SH-SY5Y (cell line): ENCODE data around the gene MPDU1.

Experiments
- GATA2 ChIP-seq: IDR thresholded peaks from 2 replicates; pipeline ENCODE4 v1.6.1; 2011; ENCODE audit warnings: mild to moderate bottlenecking, low read depth, low read length
- GATA3 ChIP-seq: IDR thresholded peaks from 2 replicates; pipeline ENCODE4 v1.6.1; 2011; ENCODE audit warnings: low read depth, mild to moderate bottlenecking, low read length, moderate library complexity

MPDU1 gene

GRCh38 chr17:7557775-7558543, 25.7 kb upstream of the MPDU1 start:
- TF ChIP-seq GATA2 (no peak), GATA3 (no peak)

DNA sequence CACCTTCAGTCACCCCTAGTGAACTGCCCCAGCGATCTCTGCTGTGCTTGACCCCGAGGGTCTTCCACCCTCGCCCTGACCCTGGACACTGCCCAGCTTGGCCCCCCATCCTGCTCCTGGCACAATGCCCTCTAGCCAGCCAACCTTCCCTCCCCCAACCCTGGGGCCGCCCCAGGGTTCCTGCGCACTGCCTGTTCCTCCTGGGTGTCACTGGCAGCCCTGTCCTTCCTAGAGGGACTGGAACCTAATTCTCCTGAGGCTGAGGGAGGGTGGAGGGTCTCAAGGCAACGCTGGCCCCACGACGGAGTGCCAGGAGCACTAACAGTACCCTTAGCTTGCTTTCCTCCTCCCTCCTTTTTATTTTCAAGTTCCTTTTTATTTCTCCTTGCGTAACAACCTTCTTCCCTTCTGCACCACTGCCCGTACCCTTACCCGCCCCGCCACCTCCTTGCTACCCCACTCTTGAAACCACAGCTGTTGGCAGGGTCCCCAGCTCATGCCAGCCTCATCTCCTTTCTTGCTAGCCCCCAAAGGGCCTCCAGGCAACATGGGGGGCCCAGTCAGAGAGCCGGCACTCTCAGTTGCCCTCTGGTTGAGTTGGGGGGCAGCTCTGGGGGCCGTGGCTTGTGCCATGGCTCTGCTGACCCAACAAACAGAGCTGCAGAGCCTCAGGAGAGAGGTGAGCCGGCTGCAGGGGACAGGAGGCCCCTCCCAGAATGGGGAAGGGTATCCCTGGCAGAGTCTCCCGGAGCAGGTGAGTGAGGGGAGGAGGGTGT, 24.9 kb upstream of the MPDU1 start, which contains the start of gene TNFSF13:
Gene TNFSF13, plus strand, starts transcription at position 207 of the 776 bp plus-strand sequence. Its CDS starts 290 bp downstream, at position 497.
- TF ChIP-seq GATA3 (no peak), GATA2 (no peak)

DNA sequence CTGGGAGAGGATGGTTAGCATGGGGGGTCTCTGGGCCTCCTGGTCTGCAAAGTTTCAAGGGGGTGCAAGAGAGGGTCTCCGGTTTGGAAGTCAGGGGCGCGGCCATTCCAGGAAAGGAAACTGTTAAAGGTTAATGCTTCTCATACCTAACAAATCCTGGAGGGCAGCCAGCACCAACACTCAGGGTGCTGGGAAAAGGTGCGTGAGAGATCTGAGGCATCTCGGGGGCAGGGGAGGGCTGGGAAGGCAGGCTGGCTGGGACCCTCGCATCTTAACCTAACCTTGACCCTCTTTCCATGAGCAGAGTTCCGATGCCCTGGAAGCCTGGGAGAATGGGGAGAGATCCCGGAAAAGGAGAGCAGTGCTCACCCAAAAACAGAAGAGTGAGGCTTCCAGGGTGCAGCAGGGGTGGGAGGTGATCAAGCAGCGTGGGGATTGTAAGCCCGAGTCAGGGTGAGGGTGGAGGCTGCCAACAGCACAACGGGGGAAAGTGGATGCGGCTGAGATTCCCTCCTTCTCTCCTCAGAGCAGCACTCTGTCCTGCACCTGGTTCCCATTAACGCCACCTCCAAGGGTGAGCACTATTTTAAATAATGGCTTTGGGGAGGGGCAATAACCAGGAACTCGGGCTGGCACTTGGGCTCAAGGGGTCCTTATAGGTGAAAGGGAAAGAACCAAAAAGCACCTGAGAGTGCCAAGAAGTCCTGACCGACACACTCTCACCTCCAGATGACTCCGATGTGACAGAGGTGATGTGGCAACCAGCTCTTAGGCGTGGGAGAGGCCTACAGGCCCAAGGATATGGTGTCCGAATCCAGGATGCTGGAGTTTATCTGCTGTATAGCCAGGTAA, 24.1 kb upstream of the MPDU1 start:
- no peak for TF ChIP-seq GATA2
- TF ChIP-seq GATA3, result no peak

GRCh38 chr17:7560172-7561027, 23.3 kb upstream of the MPDU1 start:
- no peak for TF ChIP-seq GATA2

DNA sequence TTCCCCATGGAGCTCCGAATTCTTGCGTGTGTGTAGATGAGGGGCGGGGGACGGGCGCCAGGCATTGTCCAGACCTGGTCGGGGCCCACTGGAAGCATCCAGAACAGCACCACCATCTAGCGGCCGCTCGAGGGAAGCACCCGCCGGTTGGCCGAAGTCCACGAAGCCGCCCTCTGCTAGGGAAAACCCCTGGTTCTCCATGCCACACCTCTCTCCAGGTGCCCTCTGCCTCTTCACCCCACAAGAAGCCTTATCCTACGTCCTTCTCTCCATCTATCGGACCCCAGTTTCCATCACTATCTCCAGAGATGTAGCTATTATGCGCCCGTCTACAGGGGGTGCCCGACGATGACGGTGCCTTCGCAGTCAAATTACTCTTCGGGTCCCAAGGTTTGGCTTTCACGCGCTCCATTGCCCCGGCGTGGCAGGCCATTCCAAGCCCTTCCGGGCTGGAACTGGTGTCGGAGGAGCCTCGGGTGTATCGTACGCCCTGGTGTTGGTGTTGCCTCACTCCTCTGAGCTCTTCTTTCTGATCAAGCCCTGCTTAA, 22.6 kb upstream of the MPDU1 start:
- TF ChIP-seq GATA3, result no peak
- no peak for TF ChIP-seq GATA2

GRCh38 chr17:7561589-7562207, 22.0 kb upstream of the MPDU1 start, which contains the start of gene SENP3:
SENP3 (plus strand) TSS chr17:7561919; CDS start chr17:7563077, 1,158 bp downstream.
- TF ChIP-seq GATA2 (no peak), GATA3 (no peak)

- TF ChIP-seq GATA3 (no peak), GATA2 (no peak)
Observed at GRCh38 chr17:7562208-7562605, 21.4 kb upstream of the MPDU1 start.

DNA sequence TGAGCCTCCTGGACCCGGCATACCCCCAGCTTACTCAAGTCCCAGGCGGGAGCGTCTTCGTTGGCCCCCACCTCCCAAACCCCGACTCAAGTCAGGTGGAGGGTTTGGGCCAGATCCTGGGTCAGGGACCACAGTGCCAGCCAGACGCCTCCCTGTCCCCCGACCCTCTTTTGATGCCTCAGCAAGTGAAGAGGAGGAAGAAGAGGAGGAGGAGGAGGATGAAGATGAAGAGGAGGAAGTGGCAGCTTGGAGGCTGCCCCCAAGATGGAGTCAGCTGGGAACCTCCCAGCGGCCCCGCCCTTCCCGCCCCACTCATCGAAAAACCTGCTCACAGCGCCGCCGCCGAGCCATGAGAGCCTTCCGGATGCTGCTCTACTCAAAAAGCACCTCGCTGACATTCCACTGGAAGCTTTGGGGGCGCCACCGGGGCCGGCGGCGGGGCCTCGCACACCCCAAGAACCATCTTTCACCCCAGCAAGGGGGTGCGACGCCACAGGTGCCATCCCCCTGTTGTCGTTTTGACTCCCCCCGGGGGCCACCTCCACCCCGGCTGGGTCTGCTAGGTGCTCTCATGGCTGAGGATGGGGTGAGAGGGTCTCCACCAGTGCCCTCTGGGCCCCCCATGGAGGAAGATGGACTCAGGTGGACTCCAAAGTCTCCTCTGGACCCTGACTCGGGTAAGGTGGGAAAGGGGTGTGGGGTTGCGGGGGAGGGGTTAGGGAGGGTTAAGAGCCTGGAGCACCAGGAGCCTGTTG, 20.4 kb upstream of the MPDU1 start:
- TF ChIP-seq GATA2, result no peak
- no peak for TF ChIP-seq GATA3

DNA sequence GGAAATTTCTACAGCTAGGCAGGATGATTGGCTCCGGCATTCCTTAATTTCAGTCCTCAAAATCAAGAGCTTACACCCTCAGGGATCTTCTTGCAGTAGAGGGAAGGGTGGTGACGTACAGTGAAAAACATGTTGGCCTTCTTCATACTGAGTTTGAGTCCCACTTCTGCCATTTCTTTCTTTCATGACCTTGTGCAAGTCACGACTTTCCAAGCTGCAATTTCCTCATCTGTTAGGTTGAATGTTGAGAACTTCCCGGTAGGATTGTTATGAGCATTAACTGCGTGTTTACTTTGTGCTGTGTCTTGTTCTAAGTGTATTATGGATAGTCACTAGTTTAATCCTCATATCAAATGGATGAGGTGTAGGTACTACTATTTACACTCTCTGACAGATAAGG, 14.1 kb upstream of the MPDU1 start:
- TF ChIP-seq GATA2 (no peak), GATA3 (no peak)

DNA sequence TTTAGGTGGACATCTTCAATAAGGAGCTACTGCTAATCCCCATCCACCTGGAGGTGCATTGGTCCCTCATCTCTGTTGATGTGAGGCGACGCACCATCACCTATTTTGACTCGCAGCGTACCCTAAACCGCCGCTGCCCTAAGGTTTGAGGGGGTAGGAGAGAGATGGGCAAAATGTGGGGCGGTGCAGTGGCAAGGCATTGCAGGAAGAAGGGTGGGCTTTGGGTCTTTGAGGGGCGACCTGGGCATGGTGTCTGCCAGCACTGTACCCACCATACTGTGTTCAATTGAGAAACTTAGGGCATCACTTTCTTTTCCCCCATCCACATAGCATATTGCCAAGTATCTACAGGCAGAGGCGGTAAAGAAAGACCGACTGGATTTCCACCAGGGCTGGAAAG, 13.3 kb upstream of the MPDU1 start:
- TF ChIP-seq GATA3 (no peak), GATA2 (no peak)

- TF ChIP-seq GATA3 (no peak), GATA2 (no peak)
Observed at GRCh38 chr17:7572338-7572587, 11.4 kb upstream of the MPDU1 start.
